GM19351 (cell line): ENCODE measurements around the gene MAP6D1.

Experiments used
- ATAC-seq: cut with Tn5 transposase; IDR thresholded peaks from one replicate; pipeline ENCODE4 v1.9.1; 2021; ENCODE audit warnings: mild to moderate bottlenecking, moderate library complexity; ENCODE audit not compliant: unreplicated experiment

The MAP6D1 gene

GRCh38 chr3:183824761-183825455, 469 bp downstream of the MAP6D1 start:
- ATAC-seq, result peak; percentile 33

GRCh38 chr3:183823963-183824362, 1.4 kb downstream of the MAP6D1 start:
- ATAC-seq, result no peak

DNA sequence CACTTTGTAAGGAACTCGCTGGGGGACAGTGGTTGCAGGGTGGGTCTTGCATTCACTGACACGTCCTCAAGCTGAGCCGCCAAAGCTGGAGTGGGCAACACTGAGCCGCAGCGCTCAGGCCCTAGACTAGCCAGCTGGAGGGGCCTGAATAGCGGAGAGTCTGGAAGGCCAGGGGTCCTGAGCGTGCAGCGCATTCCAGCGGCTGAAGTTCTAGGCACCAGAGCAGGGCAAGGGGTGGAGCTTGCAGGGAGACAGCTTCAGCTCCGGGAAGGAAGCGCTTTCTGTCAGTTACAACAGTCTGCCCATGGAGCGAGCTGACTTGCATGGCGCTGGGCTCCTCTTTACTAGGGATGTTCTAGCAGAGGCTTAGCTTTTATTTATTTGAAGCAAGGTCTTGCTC, 2.7 kb downstream of the MAP6D1 start:
- no peak for ATAC-seq

DNA sequence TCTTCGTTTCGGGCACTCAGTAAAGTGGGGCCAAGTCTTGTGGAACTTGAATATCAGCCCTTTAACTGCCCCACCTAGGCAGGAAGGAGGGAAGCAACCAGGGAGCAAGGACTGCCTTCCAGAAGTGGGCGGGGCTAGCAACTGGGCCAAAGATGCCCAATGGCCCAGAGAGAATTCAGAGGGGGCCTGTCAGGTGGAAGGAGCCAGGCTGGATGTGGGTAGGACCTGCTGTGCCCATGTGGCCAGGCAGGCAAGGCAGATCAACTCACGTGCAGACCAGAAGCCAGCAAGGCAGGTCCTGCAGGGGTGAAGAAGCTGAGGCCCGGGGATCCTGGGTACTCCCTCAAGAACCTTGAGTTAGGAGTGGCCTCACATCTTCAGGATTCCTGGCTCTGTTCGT, 5.5 kb downstream of the MAP6D1 start:
- ATAC-seq, result no peak

- no peak for ATAC-seq
These were observed 6.4 kb downstream of the MAP6D1 start for GRCh38 chr3:183818706-183819624.

DNA sequence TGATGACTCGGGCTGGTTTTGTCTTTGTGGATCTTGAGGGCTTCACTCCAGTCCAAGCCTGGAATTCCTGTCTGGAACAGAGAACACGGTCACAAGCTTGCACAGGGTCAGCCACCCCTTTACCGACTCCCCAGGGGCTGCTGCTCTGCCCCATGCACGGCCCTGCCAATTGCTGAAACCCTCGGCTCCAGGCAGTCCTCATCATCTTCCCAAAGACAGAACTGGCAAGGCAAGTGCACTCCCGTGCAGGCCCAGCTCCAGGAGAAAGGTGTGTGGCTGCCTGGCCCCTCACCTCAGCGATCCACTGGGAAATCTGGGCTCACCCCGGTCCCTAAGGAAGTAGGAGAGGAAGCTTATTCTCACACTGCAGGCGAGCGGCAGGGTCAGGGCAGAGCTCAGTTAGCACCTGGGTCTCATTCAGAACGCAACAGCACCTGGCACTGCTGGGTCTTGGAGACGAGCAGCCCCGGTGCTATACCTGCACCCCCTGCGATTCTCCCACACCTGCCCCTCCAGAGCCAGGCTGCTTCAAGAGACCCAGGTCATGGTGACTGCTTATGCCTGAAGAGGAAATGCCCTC, 7.2 kb downstream of the MAP6D1 start:
- no peak for ATAC-seq

GRCh38 chr3:183817639-183818038, 7.7 kb downstream of the MAP6D1 start:
- ATAC-seq, result no peak

- no peak for ATAC-seq
These were observed 8.5 kb downstream of the MAP6D1 start for GRCh38 chr3:183816681-183817510.

DNA sequence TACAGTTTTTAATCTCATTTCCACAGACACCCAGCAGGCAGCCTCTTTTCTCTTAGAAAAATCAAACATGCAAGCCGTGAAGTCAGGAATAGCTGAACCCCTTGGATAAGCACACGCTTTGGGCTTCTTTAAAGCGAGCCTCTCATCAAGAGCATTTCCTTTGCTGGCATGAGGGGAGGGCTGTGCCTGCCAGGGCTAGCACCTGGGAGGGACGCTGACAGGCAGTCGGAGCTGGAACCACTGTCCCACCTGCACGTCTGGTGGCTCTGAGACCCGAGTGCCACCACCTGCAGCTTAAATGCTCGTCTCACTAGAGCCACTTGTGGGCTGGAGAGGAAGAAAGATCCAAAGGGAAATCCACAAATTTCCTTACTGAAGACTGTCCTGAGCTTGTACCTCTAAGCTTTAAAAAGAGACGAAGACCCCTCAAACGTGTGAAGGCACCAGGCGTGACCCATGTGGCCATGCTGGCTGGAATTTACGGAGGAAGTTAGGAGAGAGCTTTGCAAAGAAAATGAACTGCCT, 9.4 kb downstream of the MAP6D1 start:
- no peak for ATAC-seq

DNA sequence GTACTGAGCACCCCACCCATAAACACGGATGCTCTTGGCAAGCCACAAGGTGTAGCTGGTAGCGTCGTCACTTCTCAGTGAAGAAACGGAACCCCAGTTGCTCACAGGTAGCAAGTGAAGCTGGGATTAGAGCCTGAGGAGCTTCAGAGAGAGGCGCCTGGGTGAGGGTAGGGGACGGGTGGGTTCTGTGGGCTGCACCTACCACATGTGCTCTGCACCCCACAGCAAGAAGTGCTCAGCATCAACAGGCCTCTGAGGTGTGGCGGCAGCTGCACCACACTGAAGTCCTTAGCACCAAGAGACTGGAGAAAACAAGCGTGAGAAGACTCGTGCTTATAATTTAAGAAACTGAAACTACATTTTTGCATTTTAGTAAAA, 9.8 kb downstream of the MAP6D1 start:
- no peak for ATAC-seq

DNA sequence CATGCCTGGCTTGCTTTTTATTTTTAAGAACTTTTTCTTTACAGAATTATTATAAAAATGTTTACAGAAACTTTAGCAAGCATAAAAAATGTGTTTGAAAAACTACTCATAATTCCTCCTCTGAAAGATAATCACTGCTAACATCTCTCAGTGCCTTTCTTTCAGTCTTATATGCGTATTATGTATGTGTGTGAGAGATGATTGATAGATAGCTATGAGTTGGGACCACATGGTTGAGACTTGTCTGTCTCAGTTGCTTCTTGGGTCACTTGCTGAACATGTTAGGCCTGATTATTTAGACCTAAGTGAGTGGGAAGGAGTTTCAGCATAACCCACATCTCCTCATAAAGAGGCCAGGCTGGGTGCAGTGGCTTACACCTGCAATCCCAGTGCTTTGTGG, 11.1 kb downstream of the MAP6D1 start:
- no peak for ATAC-seq

GRCh38 chr3:183812761-183813445, 12.5 kb downstream of the MAP6D1 start:
- ATAC-seq, result no peak

- no peak for ATAC-seq
These were observed 13.7 kb downstream of the MAP6D1 start for GRCh38 chr3:183811638-183812037.

- ATAC-seq, result no peak
These were observed 14.5 kb downstream of the MAP6D1 start for GRCh38 chr3:183810643-183811594.

DNA sequence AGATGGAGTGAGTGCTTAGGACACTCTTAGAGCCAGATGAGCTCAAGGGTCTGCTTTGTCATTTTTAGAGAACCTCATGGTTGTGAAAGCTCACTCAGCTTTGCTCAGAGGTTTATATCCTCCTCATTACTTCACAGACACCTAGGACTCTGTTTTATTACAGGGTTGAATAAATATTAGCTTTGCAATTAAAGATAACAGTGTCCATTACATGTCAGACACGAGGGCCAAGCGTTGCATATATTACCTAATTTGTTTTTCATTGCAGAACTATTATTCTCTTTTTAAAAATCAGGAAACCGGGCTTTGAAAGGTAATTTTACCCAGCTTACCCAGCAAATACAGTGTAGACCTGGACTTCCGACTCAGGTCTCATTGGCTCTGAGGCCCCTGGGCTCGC, 16.1 kb downstream of the MAP6D1 start:
- ATAC-seq, result no peak

DNA sequence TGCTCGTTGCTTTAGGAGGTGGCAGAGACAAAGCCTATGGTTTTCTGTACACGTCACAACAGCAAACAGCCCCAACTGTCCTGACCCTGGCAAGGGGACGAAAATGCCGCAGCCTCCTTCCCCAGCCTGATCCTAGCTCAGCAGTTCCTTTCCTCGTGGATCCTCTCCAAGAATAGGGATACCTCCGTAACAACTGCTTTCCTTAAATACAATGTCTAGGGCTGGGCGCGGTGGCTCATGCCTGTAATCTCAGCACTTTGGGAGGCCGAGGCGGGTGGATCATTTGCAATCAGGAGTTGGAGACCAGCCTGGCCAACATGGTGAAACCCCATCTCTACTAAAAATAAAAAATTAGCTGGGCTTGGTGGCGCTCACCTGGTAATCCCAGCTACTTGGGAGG, 17.0 kb downstream of the MAP6D1 start:
- no peak for ATAC-seq

- no peak for ATAC-seq
These were observed 17.5 kb downstream of the MAP6D1 start for GRCh38 chr3:183807881-183808280.

GRCh38 chr3:183807209-183807728, 18.1 kb downstream of the MAP6D1 start:
- ATAC-seq, result no peak

DNA sequence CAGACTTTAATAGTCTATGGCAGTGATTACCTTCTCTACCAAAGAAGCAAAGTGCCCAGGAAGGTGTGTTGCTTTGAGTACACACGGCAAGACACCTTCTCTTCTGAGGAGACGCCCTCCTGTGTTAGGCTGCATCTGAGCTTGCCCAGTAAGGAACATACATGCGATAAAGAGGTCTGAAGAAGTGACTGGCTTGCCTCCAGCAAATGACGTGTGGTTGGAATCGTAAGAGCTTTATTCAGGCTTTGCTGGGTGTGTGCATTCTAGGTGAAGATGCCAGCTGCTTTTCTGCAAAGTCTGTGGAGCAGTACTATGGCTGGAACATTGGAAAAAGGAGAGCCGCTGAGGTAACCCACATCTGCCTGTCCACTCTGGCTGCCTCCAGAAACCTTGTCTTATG, 22.4 kb downstream of the MAP6D1 start:
- no peak for ATAC-seq
